Effector CD8-positive, alpha-beta T cell (primary cell): Measurements from ENCODE around the gene SSC4D.
"Not testable (repeated sequence)": the region's sequence is repeated elsewhere in the genome, so short reads cannot be mapped to it uniquely, and the experiment has no call there.

Source experiments
- DNase-seq: peaks from one replicate; lab custom pipeline; 2025; lab: John Stamatoyannopoulos, UW

The SSC4D gene

DNA sequence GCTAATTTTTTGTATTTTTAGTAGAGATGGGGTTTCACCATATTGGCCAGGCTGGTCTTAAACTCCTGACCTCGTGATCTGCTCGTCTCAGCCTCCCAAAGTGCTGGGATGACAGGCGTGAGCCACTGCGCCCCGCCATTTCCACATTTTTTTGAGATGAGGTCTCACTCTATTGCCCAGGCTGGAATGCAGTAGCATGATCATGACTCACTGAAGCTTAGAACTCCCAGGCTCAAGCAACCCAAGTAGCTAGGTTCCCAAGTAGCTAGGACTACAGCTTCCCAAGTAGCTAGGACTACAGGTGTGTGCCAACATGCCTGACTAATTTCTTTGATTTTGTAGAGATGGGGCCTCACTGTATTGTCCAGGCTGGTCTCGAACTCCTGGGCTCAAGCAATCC is 11.6 kb upstream of the SSC4D start:
- DNase-seq, result not testable (repeated sequence)

DNA sequence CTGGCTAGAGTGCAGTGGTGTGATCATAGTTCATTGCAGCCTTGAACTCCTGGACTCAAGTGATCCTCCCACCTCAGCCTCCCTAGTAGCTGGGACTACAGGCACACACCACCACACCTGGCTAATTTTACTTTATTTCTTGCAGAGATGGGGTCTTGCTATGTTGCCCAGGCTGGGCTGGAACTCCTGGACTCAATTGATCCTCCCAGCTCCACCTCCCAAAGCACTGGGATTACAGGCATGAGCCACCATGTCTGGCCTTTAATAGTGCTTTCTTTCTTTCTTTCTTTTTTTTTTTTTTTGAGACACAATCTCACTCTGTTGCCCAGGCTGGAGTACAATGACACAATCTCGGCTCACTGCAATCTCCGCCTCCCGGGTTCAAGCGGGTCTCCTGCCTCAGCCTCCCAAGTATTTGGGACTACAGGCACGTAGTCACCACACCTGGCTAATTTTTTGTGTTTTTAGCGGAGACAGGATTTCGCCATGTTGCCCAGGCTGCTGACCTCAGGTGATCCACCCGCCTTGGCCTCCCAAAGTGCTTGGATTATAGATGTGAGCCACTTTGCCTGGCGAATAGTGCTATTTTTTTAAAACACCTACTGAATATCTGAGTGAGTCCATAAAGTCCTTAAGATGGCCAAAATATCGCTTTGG is 8.3 kb upstream of the SSC4D start:
- DNase-seq, result not testable (repeated sequence)

DNA sequence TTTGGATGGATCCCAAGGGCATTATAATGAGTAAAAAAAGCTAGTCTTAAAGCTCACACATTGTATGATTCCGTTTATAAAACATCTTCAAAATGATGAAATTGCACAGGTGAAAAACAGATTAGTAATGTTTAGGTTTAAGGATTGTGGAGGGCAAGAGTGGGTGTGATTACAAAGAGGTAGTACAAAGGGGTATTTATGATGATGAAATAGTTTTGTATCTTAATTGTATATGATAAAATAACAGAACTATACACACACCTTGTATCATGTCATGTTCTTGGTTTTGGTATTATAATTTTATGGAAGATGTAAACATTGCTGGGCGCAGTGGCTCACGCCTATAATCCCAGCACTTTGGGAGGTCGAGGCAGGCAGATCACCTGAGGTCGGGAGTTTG is 2.8 kb upstream of the SSC4D start:
- DNase-seq, result no peak

DNA sequence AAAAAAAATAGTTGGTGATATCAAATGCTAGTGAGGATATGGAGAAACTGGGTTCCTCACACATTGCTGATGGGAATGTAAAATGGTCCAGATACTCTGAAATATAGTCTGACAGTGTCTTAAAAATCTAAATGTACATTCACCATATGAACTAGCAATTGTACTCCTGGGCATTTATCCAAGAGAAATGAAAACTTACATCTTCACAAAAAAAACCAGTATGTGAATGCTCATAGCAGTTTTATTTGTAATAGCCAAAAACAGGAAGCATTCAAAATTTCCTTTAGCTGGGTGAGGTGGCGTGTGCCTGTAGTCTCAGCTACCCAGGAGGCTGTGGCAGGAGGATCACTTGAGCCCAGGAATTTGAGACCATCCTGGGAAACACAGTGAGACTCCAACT is 2.1 kb upstream of the SSC4D start:
- no peak for DNase-seq

DNA sequence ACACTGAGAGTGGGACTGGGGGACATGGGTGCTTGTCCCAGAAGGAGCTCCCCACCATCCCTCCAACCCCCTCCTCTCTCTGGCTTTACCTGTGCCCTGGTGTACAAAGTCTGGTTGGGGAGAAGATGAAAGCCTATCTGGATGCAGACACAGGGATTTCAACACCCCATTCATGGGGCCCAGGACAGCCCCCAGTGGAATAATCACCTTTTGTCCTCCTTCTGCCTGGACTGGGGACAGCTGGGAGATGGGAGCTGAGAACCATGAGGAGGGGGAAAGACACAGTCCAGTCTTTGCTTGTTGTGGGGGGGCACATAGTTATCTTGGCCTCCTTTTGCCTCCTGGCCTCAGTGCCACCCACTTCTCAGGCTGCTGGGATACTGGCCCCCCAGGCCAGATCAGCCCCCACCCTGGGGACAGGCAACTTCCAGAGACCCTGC is 1.4 kb downstream of the SSC4D start:
- DNase-seq, result no peak

DNA sequence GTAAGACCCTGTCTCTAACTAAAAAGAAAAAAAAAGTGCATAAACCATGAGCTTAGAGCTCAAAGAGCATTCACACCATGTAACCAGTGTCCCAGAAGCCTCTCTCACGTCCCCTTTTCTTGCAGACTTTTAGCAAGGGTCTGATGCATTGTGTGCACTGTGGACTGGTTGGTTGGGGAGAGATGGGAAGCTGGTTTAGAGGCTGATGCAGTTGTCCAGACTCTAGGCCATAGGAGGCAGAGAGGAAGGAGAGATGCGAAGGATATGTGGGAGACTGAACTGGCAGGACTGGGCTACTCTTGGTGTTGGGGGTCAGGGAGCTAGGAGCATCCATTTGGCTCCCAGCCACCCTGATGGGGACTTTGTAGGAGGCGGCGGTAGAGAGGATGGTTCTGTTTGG is 1.8 kb downstream of the SSC4D start:
- DNase-seq, result no peak

DNA sequence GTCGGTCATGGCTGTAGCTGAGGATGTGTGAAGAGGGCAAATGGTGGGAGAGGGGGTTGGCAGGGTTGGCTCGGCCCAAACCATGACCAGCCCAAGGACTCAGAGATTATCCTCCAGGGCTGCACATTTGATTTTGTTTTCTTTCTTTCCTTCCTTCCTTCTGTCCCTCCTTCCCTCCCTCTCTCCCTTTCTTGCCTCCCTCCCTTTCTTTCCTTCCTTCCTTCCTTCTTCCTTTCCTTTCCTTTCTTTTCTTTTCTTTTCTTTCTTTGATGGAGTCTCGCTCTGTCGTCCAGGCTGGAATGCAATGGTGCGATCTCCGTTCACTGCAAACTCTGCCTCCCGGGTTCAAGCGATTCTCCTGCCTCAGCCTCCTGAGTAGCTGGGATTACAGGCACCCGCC is 3.8 kb downstream of the SSC4D start:
- no peak for DNase-seq

DNA sequence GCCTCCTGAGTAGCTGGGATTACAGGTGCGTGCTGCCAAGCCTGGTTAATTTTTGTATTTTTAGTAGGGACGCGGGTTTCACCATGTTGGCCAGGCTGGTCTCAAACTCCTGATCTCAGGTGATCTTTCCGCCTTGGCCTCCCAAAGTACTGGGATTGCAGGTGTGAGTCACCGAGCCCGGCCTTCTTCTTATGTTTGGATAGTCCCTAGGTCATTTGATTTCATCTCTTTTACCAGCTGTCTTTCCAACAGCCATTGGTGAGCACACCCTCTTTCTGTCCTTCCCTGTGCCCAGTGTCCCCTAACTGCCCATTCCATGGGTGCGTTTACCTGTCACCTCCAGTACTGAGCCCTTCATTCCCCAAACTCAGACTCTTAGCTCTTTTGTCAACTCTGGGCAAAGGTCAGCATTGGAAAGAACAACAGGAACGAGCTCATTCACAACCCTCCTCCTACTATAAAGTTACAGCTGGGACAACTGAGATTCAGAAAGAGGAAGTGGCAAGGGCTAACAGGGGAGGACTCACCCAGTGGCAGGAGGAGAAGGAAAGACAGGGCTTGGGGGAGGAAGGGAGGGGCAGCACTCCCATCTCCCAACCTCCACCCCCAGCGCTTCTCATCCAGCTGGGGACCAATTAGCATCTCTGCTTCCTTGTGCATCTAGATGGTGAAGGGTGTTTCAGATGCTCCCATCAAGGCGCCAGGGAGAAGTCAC is 5.6 kb downstream of the SSC4D start:
- DNase-seq, result no peak

DNA sequence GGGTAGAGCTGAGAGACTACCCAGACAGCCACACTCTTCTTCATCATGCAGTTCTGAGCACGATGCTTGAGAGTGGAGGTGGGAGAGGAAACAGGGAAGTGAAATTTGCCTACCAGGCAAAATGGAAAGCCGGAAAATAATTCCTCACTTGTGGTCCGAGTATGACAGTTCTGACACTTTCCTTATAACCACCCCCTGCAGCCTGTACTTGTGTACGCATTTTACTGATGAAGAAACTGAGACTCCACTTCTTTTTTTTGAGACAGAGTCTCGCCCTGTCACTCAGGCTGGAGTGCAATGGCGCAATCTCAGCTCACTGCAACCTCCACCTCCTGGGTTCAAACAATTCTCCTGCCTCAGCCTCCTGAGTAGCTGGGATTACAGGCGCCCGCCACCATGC is 6.4 kb downstream of the SSC4D start:
- not testable (repeated sequence) for DNase-seq

DNA sequence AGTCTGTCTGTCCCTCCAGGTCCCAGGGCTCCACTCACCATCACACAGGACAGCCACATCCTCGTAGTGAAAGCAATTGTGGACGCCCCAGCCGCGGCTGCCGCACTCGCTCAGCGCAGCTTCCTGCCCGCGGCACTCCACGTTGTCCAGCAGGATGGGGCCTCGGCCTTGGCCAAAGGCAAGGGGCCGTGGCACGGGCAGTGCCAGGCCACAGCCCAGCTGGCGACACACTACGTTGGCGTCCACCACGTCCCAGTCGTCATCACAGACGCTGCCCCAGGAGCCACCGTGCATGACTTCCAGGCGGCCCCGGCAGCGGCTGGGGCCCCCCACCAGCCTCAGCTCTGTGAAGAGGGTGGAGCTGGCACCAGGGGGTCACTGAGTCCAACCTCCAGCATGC is 9.2 kb downstream of the SSC4D start:
- DNase-seq, result no peak

DNA sequence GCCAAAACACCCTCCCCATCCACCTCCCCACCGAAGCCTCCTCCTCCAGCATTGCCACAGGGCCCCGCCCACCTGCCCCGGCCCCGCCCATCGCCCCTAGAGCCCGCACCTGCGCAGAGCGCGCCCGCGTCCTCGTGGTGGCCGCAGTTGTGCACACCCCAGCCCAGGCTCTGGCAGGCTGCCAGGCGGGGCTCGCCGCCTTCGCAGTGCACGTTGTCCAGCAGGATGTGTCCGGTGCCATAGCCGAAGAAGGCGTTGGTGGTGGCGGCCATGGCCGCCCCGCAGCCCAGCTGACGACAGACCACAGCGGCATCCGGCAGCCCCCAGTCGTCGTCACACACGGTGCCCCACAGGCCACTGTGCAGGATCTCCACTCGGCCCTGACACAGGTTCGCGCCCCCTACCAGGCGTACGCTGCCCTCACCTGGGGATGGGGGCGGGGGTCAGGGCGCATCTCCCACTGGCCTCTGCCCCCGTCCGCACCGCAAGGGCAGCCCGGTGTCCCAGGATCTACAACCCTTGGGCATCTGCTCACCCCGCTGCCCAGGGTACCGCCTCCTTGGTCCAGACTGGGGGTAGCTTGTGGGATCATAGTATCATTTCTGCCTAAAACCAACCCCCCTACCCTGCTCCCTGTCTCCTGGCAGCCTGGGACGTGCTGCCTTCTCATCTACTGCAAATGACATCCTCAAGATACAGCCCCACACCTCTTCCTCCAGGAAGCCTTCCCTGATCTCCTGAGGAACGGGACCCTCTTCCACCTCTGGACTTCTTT is 11.9 kb downstream of the SSC4D start:
- peak; percentile 79 for DNase-seq

DNA sequence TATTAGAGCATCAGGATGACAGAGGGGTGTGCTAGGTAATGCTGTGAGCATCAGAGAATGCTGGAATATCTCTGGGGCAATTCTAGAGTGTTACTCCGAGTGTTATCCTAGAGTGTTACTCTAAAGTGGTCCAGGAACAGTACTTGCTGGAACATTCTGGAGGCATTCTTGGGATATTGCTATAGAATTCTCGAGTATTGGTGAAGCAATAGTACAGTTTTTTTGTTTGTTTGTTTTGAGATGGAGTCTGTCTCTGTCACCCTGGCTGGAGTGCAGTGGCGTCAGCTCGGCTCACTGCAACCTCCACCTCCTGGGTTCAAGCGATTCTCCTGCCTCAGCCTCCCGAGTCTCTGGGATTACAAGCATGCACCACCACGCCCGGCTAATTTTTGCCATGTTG is 12.6 kb downstream of the SSC4D start:
- no peak for DNase-seq

DNA sequence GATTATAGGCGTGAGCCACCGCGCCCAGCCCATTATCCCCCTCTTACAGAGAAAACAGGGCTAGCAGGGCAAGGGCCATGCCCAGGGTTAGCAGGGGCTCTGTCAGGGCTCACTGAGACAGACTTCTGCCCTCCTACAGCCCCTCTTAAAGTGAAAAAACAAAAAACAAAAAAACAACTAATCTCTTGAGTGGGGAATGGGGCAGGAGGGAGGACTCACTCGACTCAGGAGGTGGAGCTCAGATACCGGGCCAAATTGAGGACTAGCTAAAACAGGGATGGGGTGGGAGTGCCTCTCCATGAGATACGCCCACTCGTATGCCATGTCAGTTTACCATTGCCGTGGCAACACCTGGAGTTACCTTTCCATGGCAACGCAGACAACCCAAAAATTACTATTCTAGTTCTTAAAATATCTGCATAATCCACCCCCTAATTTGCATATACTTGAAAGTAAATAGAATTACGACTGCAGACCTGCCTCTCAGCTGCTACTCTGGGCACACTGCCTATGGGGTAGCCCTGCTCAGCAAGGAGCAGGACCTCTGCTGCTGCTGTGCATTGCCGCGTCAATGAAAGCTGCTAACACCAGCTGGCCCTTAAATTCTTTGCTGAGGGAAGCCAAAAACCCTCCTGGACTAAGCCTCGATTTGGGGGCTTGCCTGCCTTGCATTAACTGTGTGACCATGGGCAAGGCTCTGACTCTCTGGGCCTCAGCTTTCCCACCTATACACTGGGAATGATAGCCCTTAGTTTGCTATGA is 13.4 kb downstream of the SSC4D start:
- DNase-seq, result no peak

DNA sequence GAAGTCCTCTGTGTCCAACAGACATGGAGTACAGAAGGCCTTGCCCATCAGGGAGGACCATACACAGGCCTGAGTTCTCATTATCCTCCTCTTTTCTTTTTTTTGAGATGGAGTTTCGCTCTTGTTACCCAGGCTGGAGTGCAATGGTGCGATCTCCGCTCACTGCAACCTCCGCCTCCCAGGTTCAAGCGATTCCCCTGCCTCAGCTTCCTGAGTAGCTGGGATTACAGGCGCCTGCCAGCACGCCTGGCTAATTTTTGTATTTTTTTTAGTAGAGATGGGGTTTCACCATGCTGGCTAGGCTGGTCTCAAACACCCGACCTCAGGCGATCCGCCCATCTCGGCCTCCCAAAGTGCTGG is 13.9 kb downstream of the SSC4D start:
- DNase-seq, result not testable (repeated sequence)

DNA sequence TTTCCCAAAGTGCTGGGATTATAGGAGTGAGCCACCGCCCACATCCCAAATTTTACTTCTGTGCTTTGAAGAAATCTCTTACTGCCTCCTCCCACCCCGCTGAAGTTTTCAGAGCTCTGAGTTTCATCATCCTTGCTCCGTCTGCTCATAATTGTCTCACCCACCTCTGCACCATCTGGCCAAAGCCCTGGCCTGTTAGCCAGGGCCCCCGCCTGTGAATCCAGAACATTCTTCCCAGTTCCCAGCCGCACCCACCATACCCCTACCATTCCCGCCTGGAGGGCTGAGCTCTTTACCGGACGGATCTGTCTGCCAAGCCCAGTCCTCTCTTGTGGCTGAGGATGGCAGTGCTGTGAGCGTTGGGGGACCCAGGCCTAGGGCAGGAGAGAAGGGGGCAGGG is 14.5 kb downstream of the SSC4D start:
- no peak for DNase-seq

DNA sequence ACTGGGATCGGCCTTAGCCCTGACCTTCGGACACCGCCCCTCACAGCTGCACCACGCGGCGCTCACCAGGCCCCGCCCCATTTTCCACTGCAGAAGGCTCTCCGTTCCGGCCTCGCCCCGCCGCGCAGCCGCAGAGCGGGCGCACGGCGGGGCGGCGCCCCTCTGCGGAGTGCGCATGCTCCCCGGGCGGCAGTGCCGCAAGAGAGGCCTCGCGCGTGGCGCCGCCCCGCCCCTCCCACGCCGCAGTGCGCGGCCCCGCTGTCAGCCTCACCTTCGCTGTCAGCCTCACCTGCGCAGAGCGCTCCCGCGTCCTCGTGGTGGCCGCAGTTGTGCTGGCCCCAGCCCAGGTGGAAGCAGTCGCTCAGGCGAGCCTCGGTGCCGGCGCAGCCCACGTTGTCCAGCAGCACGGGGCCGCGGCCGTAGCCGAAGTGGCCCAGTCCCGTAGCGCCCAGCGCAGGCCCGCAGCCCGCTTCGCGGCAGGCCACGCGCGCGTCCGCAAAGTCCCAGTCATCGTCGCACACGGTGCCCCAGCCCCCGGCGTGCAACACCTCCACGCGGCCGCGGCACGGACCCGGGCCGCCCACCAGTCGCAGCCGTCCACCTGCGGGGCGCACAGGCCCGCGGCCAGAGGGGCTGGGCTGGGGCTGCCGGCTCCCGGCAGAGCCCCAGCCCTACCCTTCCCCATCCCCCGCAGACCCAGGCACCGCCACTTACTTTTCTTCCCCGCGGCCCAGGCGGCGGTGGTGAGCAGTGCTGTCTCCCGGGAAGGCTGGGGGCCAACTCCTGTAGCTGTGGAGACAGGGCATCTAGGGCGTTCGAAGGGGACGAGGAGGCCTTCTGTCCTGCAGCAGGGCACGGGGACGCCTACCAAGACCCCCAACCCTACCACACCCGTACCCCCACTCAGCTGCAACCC is 16.1 kb downstream of the SSC4D start:
- peak; percentile 86 for DNase-seq

DNA sequence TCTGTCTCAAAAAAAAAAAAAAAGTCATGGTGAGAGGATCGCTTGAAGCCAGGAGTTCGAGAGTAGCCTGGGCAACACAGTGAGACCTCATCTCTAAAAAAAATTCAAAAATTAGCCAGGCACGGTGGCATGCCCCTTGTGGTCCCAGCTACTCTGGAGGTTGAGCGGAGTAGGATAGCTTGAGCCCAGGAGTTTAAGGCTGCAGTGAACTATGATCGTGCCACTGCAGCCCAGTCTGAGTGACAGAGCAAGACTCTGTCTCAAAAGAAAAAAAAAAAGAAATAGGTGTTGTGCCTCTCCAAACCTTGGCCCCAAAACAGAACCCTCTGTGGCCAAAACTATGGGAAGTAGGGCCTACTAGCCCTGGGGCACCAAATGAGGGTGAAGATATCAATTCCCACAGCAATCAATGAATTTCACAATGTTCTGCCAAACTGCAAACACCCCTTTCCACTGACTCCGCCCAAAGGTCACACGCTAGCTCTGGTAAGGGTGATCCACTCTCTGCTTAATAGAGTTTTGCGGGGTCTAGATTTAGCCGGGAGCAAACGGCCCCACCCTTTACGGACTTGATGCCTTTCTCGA is 16.9 kb downstream of the SSC4D start:
- no peak for DNase-seq

DNA sequence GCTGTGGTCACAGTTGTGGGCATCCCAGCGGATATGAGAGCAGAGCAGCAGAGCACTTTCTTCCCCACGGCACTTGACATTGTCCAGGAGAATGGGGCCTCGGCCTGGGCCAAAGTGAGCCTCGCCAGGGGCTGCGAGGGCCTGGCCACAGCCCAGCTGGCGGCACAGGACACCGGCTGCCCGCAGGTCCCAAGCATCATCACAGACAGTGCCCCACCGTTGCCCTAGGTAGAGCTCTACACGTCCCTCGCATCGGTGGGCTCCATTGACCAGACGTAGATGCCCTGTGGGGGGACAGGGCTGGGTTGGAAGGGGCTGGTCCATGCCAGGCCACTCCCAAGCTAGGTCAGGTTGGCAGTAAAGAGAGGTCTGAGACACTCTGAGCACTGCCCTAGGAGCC is 19.4 kb downstream of the SSC4D start:
- no peak for DNase-seq

DNA sequence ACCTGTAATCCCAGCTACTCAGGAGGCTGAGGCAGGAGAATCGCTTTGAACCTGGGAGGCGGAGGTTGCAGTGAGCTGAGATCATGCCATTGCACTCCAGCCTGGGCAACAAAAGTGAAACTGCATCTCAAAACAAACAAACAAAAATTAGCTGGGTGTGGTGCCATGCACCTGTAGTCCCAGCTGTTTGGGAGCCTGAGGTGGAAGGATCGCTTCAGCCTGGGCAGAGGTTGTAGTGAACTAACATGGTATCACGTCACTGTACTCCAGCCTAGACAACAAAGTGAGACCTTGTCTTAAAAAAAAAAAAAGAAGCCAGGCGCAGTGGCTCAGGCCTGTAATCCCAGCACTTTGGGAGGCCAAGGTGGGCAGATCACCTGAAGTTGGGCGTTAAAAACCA is 21.7 kb downstream of the SSC4D start:
- DNase-seq, result not testable (repeated sequence)

DNA sequence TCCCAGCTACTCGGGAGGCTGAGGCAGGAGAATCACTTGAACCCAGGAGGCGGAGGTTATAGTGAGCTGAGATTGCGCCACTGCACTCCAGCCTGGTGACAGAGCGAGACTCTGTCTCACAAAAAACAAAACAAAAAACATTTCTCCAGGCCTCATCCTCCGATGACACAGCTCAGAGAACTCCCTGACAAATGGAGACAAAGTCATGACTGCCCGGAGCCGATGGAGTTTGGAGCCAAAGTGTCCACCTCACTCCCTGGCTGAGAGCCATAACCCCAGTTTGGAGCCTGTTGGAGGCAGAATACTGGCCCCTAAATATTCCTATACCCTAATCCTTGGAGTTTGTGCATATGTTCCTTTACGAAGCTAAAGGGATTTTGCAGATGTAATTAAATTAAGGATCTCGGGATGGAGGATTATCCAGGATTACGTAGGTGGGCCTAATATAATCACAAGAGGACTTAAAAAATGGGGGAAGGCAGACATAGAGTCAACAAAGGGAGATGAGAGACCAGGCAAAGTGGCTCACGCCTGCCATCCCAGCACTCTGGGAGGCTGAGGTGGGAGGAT is 22.7 kb downstream of the SSC4D start:
- DNase-seq, result no peak
